ENCODE measurements around the gene NELL1.

DNA sequence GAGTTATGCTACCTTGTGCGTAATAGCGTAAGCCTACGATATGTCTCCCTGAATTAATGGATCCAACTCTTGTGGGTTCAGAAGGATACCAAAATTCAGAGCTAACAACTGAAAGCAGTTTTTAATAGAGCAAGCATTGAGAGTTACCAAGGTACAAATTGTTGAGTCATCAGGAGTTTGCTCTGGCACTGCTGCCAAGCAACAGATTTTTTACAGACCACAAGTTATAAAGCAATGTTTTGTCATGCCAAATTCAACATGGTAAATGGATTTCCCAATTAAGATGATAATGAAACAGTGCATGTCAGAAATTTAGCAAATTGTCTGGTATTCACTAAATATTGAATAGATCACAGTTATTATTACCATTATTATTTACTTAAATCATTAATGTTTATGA lies 295.6 kb downstream of the NELL1 start:
- TF ChIP-seq, protein P1, sequence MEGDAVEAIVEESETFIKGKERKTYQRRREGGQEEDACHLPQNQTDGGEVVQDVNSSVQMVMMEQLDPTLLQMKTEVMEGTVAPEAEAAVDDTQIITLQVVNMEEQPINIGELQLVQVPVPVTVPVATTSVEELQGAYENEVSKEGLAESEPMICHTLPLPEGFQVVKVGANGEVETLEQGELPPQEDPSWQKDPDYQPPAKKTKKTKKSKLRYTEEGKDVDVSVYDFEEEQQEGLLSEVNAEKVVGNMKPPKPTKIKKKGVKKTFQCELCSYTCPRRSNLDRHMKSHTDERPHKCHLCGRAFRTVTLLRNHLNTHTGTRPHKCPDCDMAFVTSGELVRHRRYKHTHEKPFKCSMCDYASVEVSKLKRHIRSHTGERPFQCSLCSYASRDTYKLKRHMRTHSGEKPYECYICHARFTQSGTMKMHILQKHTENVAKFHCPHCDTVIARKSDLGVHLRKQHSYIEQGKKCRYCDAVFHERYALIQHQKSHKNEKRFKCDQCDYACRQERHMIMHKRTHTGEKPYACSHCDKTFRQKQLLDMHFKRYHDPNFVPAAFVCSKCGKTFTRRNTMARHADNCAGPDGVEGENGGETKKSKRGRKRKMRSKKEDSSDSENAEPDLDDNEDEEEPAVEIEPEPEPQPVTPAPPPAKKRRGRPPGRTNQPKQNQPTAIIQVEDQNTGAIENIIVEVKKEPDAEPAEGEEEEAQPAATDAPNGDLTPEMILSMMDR (IDR thresholded peaks at IDR 0.05): no peak
- no peak for TF ChIP-seq POLR2A (IDR thresholded peaks at IDR 0.05; ENCODE audit: low read length)
- TF ChIP-seq FOSB (CRISPR knock-in tag; IDR thresholded peaks at IDR 0.05): no peak
- TF ChIP-seq CHD4 (IDR thresholded peaks at IDR 0.05; ENCODE audit: borderline replicate concordance): no peak
- TF ChIP-seq, protein P2, sequence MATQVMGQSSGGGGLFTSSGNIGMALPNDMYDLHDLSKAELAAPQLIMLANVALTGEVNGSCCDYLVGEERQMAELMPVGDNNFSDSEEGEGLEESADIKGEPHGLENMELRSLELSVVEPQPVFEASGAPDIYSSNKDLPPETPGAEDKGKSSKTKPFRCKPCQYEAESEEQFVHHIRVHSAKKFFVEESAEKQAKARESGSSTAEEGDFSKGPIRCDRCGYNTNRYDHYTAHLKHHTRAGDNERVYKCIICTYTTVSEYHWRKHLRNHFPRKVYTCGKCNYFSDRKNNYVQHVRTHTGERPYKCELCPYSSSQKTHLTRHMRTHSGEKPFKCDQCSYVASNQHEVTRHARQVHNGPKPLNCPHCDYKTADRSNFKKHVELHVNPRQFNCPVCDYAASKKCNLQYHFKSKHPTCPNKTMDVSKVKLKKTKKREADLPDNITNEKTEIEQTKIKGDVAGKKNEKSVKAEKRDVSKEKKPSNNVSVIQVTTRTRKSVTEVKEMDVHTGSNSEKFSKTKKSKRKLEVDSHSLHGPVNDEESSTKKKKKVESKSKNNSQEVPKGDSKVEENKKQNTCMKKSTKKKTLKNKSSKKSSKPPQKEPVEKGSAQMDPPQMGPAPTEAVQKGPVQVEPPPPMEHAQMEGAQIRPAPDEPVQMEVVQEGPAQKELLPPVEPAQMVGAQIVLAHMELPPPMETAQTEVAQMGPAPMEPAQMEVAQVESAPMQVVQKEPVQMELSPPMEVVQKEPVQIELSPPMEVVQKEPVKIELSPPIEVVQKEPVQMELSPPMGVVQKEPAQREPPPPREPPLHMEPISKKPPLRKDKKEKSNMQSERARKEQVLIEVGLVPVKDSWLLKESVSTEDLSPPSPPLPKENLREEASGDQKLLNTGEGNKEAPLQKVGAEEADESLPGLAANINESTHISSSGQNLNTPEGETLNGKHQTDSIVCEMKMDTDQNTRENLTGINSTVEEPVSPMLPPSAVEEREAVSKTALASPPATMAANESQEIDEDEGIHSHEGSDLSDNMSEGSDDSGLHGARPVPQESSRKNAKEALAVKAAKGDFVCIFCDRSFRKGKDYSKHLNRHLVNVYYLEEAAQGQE (IDR thresholded peaks at IDR 0.05): no peak
- TF ChIP-seq NR3C1 (IDR thresholded peaks at IDR 0.05): no peak
- TF ChIP-seq EP300 (IDR thresholded peaks at IDR 0.05): no peak
- no peak for TF ChIP-seq ESRRA (IDR thresholded peaks at IDR 0.05; ENCODE audit: borderline replicate concordance, low read length)

Data from A549 (cell line).